Putamen (tissue), 1 donor: ENCODE data around the gene OR2D3.
"Not testable (repeated sequence)": the region's sequence is repeated elsewhere in the genome, so short reads cannot be mapped to it uniquely, and the experiment has no call there.

Experiments used
- DNase-seq: peaks from one replicate; pipeline ENCODE4 v3.0.0-alpha.2; 2016; ENCODE audit warnings: low spot score

OR2D3 gene

DNA sequence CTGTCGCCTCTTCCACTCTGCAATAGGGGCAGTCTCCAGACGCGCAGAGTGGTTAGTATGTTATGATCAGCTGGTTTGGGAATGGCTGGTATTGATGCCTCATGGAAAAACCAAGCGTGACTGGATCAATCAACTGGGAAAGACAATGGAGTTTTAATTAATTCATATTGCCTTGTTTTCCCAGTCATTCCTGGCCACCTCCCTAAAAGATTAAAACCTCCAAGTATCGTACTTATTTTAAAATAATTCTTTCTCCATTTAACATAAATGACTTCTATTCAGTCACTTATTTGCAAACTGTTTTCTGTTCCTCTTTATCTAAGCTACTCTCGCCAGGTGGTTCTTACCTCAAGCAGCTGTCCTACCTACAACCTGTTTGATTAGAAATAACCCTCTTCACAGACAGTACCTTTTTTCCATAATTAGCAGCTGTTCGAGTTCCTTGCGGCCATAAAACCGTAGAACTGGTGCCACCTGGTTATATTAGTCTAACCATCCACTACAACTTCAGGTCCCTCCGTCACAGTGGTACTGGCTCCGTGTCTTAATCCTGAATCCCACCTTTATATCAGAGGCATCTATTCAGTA is 6.3 kb downstream of the OR2D3 start:
- DNase-seq = no peak

GRCh38 chr11:6928916-6929315 is 8.1 kb downstream of the OR2D3 start:
- DNase-seq = no peak

GRCh38 chr11:6931146-6931713 is 10.4 kb downstream of the OR2D3 start:
- DNase-seq = no peak

GRCh38 chr11:6932145-6932544 is 11.3 kb downstream of the OR2D3 start:
- no peak for DNase-seq

DNA sequence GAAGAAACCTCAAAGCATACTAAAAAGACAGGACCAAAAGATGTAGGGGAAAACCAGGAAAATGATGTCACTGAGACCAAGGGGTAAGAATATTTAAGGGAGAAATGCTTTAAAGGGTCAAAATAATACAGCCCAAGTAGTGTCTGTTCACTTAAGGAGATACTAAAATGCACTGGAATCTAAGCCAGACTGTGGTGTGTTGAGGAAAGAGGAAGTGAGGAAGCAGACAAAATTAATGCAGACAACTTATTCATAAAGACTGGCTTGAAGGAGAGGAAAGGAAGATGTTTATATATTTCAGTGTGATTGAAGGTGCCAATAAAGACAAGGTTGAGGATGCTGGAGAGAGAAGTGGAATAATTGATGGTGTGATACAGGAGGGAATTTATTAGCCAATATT is 21.2 kb downstream of the OR2D3 start:
- DNase-seq = no peak

DNA sequence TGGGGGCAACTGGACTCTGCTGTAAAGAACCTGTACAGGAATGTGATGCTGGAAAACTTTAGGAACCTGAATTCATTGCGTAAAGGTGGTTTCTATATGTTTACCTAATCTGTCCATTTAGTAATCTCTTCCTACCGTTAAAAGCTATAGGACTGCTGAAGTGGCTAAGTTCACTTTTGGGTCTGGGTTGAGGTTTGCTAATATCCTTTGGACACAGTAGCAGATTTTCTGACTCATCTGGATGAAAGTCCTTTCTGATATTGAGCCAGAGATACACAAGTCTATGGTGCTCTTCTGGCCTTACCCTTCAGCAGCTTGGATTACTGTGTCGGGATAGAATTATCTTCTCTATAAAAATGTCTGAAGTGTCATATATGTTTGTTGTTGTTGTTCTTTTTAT is 22.3 kb downstream of the OR2D3 start:
- DNase-seq = no peak

DNA sequence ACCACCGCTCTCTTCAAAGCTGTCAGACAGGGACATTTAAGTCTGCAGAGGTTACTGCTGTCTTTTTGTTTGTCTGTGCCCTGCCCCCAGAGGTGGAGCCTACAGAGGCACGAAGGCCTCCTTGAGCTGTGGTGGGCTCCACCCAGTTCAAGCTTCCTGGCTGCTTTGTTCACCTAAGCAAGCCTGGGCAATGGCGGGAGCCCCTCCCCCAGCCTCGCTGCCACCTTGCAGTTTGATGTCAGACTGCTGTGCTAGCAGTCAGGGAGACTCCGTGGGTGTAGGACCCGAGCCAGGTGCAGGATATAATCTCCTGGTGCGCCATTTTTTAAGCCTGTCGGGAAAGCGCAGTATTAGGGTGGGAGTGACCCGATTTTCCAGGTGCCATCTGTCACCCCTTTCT is 33.4 kb downstream of the OR2D3 start:
- DNase-seq = not testable (repeated sequence)

GRCh38 chr11:6962141-6962540 is 41.3 kb downstream of the OR2D3 start:
- DNase-seq = no peak

DNA sequence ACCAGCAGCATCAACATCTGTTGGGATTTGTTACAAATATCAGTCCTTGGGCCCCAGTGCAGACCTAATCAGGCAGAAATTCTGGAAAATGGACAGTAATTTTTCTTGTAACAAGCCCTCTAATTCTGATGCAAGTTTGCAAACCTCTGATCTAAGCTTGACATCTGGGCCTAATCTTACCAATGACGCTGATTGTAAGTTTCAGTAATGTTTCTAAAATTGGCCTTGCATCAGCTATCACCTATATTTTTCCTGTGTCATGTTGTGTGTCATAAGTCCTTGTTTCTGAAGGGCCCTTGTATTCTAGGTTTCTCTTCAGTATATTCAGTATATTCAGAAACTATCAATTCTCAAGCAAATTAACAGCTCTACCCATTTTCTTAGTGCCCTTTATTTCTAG is 41.9 kb downstream of the OR2D3 start:
- no peak for DNase-seq

- DNase-seq = no peak
These were observed 48.0 kb downstream of the OR2D3 start for GRCh38 chr11:6968816-6969215.

DNA sequence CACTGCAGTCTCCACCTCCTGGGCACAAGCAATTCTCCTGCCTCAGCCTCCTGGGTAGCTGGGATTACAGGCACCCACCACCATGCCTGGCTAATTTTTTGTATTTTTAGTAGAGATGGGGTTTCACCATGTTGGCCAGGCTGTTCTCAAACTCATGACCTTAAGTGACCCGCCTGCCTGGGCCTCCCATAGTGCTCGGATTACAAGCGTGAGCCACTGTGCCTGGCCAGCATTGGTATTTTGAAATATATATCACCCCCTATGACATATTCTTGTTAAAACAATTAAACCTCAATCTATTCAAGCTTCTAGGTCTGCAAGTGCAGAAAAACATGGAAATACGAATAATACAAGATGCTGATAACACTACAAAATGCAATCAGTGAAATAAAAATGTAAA is 49.1 kb downstream of the OR2D3 start:
- not testable (repeated sequence) for DNase-seq
